ENCODE results near the gene CLHC1. TPM values are rescaled to one million over a fixed set of nuclear protein-coding genes. Genes with fewer than 3 reads are reported as not detected.
"Not testable (repeated sequence)": the region's sequence is repeated elsewhere in the genome, so short reads cannot be mapped to it uniquely, and the experiment has no call there.

Gene CLHC1
- total RNA-seq = 13.6 and 14.5 TPM in 2 replicates

GRCh38 chr2:55232084-55232862 is at the start of gene CLHC1, which contains the start of gene RPS27A:
Gene CLHC1 (minus strand): TSS chr2:55232293. CDS start chr2:55222411, 9,882 bp downstream.
Gene RPS27A (plus strand): TSS chr2:55232688. CDS start chr2:55232825, 137 bp downstream.
- peak within 1 kb of the TSS; percentile 99 for H3K4me2 ChIP-seq (ENCODE audit: insufficient read depth, low read length)
- peaks cover 70% of the 10 kb centered on the region for H3K79me2 ChIP-seq (ENCODE audit: insufficient read depth, low read length)
- peak within 1 kb of the TSS; percentile 96 for H3K4me3 ChIP-seq (ENCODE audit: insufficient read depth, low read length)
- H2AFZ ChIP-seq (ENCODE audit: low read length) = peak within 1 kb of the TSS; percentile 98
- peak within 1 kb of the TSS; percentile 99 for H3K27ac ChIP-seq (ENCODE audit: low read depth, low read length)
- DNase-seq (ENCODE audit: insufficient read length, low spot score, missing footprints) = peak; percentile 95
- no peak for TF ChIP-seq CTCF (IDR thresholded peaks at IDR 0.05; ENCODE audit: extremely low read depth, low read depth, low read length)
- no peaks in the 10 kb centered on the region for H3K27me3 ChIP-seq (ENCODE audit: insufficient read depth, low read length)
- peaks cover 40% of the 10 kb centered on the region for H3K36me3 ChIP-seq (ENCODE audit: insufficient read depth, low read length)
- peaks cover 23% of the 10 kb centered on the region for H4K20me1 ChIP-seq (ENCODE audit: insufficient read depth, low read length)
- peaks cover 31% of the 10 kb centered on the region for H3K4me1 ChIP-seq (ENCODE audit: insufficient read depth, low read length)
- no peaks in the 10 kb centered on the region for H3K9me3 ChIP-seq (ENCODE audit: low read depth, low read length)

GRCh38 chr2:55280851-55281546 is 48.9 kb upstream of the CLHC1 start:
- H4K20me1 ChIP-seq (ENCODE audit: insufficient read depth, low read length); H3K27me3 ChIP-seq (ENCODE audit: insufficient read depth, low read length); DNase-seq (ENCODE audit: insufficient read length, low spot score, missing footprints); H3K9me3 ChIP-seq (ENCODE audit: low read depth, low read length); H3K4me1 ChIP-seq (ENCODE audit: insufficient read depth, low read length); H3K36me3 ChIP-seq (ENCODE audit: insufficient read depth, low read length); H3K79me2 ChIP-seq (ENCODE audit: insufficient read depth, low read length); H3K27ac ChIP-seq (ENCODE audit: low read depth, low read length); H2AFZ ChIP-seq (ENCODE audit: low read length); H3K4me2 ChIP-seq (ENCODE audit: insufficient read depth, low read length); H3K4me3 ChIP-seq (ENCODE audit: insufficient read depth, low read length): not testable (repeated sequence)

- not testable (repeated sequence) for H3K36me3 ChIP-seq (ENCODE audit: insufficient read depth, low read length); H3K27ac ChIP-seq (ENCODE audit: low read depth, low read length); H2AFZ ChIP-seq (ENCODE audit: low read length); H3K4me1 ChIP-seq (ENCODE audit: insufficient read depth, low read length); DNase-seq (ENCODE audit: insufficient read length, low spot score, missing footprints); H3K79me2 ChIP-seq (ENCODE audit: insufficient read depth, low read length); H3K9me3 ChIP-seq (ENCODE audit: low read depth, low read length); H3K27me3 ChIP-seq (ENCODE audit: insufficient read depth, low read length); H4K20me1 ChIP-seq (ENCODE audit: insufficient read depth, low read length); H3K4me2 ChIP-seq (ENCODE audit: insufficient read depth, low read length); H3K4me3 ChIP-seq (ENCODE audit: insufficient read depth, low read length)
Measured at GRCh38 chr2:55279859-55280424, 47.8 kb upstream of the CLHC1 start.

GRCh38 chr2:55279214-55279835 is 47.2 kb upstream of the CLHC1 start:
- H3K4me1 ChIP-seq (ENCODE audit: insufficient read depth, low read length); H3K4me3 ChIP-seq (ENCODE audit: insufficient read depth, low read length); H2AFZ ChIP-seq (ENCODE audit: low read length); H3K4me2 ChIP-seq (ENCODE audit: insufficient read depth, low read length); H3K36me3 ChIP-seq (ENCODE audit: insufficient read depth, low read length); H3K79me2 ChIP-seq (ENCODE audit: insufficient read depth, low read length); H3K27me3 ChIP-seq (ENCODE audit: insufficient read depth, low read length); DNase-seq (ENCODE audit: insufficient read length, low spot score, missing footprints); H4K20me1 ChIP-seq (ENCODE audit: insufficient read depth, low read length); H3K27ac ChIP-seq (ENCODE audit: low read depth, low read length); H3K9me3 ChIP-seq (ENCODE audit: low read depth, low read length): not testable (repeated sequence)

- TF ChIP-seq CTCF (IDR thresholded peaks at IDR 0.05; ENCODE audit: extremely low read depth, low read depth, low read length) = no peak
- Histone ChIP-seq H3K27me3 (ENCODE audit: insufficient read depth, low read length) (no peaks in the 10 kb centered on the region), H3K4me1 (ENCODE audit: insufficient read depth, low read length) (no peaks in the 10 kb centered on the region), H3K4me3 (ENCODE audit: insufficient read depth, low read length) (no peak overlapping the region), H3K79me2 (ENCODE audit: insufficient read depth, low read length) (no peaks in the 10 kb centered on the region), H4K20me1 (ENCODE audit: insufficient read depth, low read length) (no peaks in the 10 kb centered on the region), H2AFZ (ENCODE audit: low read length) (no peak overlapping the region), H3K4me2 (ENCODE audit: insufficient read depth, low read length) (no peak overlapping the region), H3K9me3 (ENCODE audit: low read depth, low read length) (no peaks in the 10 kb centered on the region), H3K36me3 (ENCODE audit: insufficient read depth, low read length) (no peaks in the 10 kb centered on the region), H3K27ac (ENCODE audit: low read depth, low read length) (no peak overlapping the region)
- no peak for DNase-seq (ENCODE audit: insufficient read length, low spot score, missing footprints)
Measured at GRCh38 chr2:55277310-55277709, 45.2 kb upstream of the CLHC1 start.

GRCh38 chr2:55274346-55274745 is 42.3 kb upstream of the CLHC1 start:
- not testable (repeated sequence) for H3K4me1 ChIP-seq (ENCODE audit: insufficient read depth, low read length); H3K9me3 ChIP-seq (ENCODE audit: low read depth, low read length); H3K4me3 ChIP-seq (ENCODE audit: insufficient read depth, low read length); H4K20me1 ChIP-seq (ENCODE audit: insufficient read depth, low read length); H3K27ac ChIP-seq (ENCODE audit: low read depth, low read length); H3K36me3 ChIP-seq (ENCODE audit: insufficient read depth, low read length); H3K79me2 ChIP-seq (ENCODE audit: insufficient read depth, low read length); H3K4me2 ChIP-seq (ENCODE audit: insufficient read depth, low read length); H3K27me3 ChIP-seq (ENCODE audit: insufficient read depth, low read length); DNase-seq (ENCODE audit: insufficient read length, low spot score, missing footprints); H2AFZ ChIP-seq (ENCODE audit: low read length)
